Ovary (tissue), 3 donors: Measurements from ENCODE around the gene MYOM1.

Experiments
- CTCF ChIP-seq, 3 donors: fragments of 450-650 bp in 2 of 3; fragments of 200-600 bp in 1 of 3; IDR thresholded peaks; one replicate each; pipeline versions ENCODE4 v1.5.1 to v1.8.0; 2016 to 2022; ENCODE audit warnings: antibody characterized with exemption in 3 of 3, mild to moderate bottlenecking in 1 of 3
- EP300 ChIP-seq: sonication (generic); formaldehyde crosslinking; IDR thresholded peaks from one replicate; pipeline ENCODE4 v1.6.1; 2017; ENCODE audit warnings: antibody characterized with exemption
- POLR2A ChIP-seq: fragments of 450-650 bp; IDR thresholded peaks from one replicate; pipeline ENCODE4 v1.6.1; 2017; ENCODE audit warnings: antibody characterized with exemption, mild to moderate bottlenecking, moderate library complexity
- donor health status: DM: no; HTN: no; CAD: no.

DNA sequence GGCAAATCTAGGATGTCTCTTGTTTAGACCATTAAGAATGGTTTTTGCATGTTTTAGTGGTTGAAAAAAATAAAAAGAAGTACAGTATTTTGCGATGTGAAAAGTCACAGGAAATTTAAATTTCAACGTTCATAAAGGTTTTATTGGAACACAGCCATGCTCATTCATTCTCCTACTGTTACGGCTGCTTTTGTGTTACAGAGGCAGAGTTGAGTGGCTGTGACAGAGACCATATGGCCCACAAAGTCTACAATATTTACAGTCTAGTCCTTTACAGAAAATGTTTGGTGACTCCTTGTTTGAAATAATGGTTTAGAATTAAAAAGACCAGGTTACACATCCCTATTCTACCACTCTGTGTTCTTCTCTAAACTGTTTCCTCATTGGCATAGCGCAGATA, 48.1 kb downstream of the MYOM1 start:
- no peak for TF ChIP-seq CTCF (IDR thresholded peaks at IDR 0.05)
- TF ChIP-seq EP300: no peak
- no peak for TF ChIP-seq POLR2A
